Fibroblast of the aortic adventitia (primary cell): ENCODE data around the gene STK16. TPM values are rescaled to one million over a fixed set of nuclear protein-coding genes. Genes with fewer than 3 reads are reported as not detected.
"Not testable (repeated sequence)": the region's sequence is repeated elsewhere in the genome, so short reads cannot be mapped to it uniquely, and the experiment has no call there.

Experiments
- DNase-seq: peaks from one replicate; pipeline ENCODE4 v3.0.0-alpha.2; 2010; ENCODE audit warnings: low read depth
- H3K4me3 ChIP-seq: 2 replicates; pipeline ENCODE4 v1.5.1; 2011; ENCODE audit warnings: low read depth, mild to moderate bottlenecking, control low read depth, low read length, moderate library complexity
- total RNA-seq: library from RNA; depleted of rRNA; stranded (reverse); fragments of >200 nt; gene quantifications from 2 replicates; pipeline ENCODE4 v1.2.3, GENCODE V29; 2012; ENCODE audit warnings: low replicate concordance
- TF ChIP-seq, protein P1 (sequence below): IDR thresholded peaks from 2 replicates; pipeline ENCODE4 v1.5.1; 2011; ENCODE audit warnings: mild to moderate bottlenecking, low read length, control low read depth, inconsistent platforms; ENCODE audit not compliant: insufficient read depth

STK16 gene
- total RNA-seq, 1 donor, result 40.2 TPM

DNA sequence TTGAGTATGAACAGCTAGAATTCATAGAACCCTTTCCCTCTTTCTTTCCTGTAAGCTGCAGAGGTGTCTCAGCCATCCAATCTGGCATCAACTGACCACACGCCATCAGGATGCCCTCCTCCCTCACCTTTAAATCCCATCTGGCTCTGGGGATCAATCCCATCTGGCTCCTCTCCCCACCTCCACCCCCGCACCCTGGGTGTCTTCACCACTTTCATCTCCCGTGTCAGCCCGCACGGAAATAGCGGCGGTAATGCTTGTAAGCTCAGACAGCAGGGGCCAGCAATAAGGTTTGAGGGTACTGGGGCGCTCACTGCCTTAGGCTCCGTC, 7.3 kb downstream of the STK16 start:
- TF ChIP-seq, protein P1, sequence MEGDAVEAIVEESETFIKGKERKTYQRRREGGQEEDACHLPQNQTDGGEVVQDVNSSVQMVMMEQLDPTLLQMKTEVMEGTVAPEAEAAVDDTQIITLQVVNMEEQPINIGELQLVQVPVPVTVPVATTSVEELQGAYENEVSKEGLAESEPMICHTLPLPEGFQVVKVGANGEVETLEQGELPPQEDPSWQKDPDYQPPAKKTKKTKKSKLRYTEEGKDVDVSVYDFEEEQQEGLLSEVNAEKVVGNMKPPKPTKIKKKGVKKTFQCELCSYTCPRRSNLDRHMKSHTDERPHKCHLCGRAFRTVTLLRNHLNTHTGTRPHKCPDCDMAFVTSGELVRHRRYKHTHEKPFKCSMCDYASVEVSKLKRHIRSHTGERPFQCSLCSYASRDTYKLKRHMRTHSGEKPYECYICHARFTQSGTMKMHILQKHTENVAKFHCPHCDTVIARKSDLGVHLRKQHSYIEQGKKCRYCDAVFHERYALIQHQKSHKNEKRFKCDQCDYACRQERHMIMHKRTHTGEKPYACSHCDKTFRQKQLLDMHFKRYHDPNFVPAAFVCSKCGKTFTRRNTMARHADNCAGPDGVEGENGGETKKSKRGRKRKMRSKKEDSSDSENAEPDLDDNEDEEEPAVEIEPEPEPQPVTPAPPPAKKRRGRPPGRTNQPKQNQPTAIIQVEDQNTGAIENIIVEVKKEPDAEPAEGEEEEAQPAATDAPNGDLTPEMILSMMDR, result no peak
- DNase-seq, result no peak
- H3K4me3 ChIP-seq, result peak overlapping the region; percentile 70

DNA sequence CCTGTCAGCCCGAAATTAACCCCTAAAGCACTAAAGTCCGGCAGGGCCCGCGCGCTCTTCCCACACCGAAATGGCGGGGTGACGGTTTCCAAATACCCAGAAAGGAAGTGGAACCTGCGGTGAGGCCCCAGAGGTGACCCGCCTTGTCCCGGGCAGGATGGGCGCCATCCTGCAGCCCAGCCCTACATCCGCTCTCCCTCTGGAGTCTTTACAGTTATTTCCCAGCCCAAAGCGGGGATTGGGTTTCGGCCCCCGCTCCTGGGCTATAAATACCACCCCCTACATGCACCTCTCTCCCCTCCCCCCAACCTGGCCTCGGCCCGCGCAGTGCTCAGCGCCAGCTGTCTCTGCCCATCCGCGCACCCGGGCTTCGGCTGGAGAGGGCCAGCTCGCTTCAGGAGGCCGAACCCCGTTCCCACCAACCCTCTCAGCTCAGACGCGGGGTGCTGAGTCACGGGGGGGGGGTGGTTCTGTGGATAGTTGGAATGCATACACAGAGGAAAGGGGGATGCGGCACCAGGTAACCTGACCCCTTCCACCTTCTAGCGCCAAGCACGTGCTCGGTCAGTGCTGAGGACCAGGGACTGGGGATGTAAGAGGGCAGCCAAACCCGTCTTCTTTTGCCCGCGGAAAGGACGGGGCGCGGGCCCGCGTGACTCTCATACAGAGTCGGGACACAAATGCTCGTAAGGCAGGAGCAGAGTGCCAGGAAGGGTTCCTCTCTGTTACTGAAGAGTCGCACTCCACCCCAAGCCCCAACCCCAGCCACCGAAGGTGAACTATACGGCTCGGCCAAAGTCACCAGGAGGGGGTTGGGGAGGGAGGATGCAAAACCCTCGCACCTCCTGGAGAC, 7.8 kb downstream of the STK16 start, which contains the start of gene TUBA4B:
Gene TUBA4B (plus strand): TSS at position 344 of the 853 bp plus-strand sequence. CDS start 165 bp downstream, at position 509.
- TF ChIP-seq, protein P1, result no peak
- DNase-seq, result no peak
- peak within 1 kb of the TSS; percentile 70 for H3K4me3 ChIP-seq

DNA sequence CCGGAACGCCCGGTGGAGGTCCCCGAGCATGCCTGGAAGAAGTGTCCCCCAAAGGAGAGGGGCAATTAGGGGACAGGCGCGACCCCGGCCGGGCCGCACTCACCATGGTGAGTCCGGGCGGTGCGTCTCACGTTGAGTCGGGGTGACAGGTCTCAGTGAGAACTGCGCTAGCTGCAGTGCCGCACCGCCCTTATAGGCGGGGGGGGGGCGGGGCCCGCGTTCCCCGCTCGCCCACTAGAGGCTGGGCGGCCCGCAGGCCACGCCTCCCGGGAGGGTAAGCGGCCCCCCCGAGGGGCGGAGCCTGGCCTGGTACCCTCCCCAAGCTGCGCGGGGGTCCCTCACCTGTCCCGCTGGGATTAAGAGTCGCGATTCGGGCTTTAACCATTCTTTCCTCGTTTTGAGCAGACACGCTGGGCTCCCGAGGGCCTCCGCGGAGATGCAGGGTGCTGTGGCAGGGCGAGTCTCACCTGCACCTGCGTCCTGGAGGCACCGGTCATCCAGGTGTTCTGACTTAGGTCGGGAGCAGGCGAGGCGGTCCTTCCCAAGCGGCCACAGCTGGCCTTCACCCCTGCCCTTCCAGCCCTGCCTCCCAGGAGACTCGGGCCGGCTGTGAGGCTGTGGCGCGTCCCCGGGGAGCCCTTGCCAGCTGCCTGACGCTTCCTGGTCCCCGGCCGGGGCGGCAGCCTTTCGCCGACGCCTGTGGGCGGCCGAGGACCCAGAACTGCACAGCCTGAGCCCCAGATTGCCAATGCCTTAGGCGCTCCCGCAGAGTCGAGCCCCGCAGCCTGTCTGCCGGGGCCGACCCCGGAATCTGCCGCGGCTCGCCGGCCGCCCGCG, 8.7 kb downstream of the STK16 start, which contains the start of gene TUBA4A:
Gene TUBA4A (minus strand): TSS at position 166 of the 837 bp plus-strand sequence. CDS start 60 bp downstream, at position 106.
- DNase-seq, result peak; percentile 43
- TF ChIP-seq, protein P1, result no peak
- H3K4me3 ChIP-seq, result peak within 1 kb of the TSS; percentile 70

DNA sequence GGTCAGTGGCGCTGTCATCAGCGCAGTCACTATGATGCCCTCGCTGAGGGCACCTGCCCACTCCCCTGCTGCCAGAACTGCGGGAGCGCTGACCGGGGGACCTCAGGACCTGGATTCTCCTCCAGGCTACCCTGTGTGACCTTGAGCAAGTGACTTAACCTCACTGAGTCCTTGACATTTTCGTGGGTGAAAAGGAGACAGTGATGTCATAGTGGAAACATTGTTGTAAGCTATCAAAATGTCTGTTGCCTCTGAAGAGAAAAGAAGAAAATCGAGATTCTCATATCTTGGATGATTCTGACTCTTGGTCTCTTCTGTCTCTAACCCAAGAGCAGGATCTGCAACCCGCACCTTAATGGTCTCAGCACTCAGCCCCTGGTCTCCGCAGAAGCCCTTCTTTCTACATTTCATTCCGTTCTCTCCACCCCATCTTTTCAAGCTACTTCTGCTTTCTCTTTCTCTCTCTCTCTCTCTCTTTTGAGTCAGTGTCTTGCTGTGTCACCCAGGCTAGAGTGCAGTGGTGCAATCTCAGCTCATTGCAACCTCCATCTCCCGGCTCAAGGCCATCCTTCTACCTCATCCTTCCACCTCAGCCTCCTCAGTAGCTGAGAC, 9.4 kb downstream of the STK16 start:
- TF ChIP-seq, protein P1, result no peak
- peak overlapping the region; percentile 70 for H3K4me3 ChIP-seq
- DNase-seq, result peak; percentile 16

DNA sequence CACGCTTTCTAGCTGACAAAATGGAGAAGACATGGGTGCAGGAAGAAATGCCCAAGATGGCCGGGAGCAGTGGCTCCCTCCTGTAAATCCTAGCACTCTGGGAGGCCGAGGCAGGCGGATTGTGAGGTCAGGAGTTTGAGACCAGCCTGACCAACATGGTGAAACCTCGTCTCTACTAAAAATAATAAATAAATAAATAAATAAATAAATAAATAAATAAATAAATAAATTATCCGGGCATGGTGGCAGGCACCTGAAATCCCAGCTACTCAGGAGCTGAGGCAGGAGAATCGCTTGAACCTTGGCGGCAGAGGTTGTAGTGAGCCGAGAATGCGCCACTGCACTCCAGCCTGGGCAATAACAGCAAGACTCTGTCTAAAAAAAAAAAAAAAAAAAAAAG, 13.7 kb downstream of the STK16 start:
- not testable (repeated sequence) for DNase-seq, H3K4me3 ChIP-seq

DNA sequence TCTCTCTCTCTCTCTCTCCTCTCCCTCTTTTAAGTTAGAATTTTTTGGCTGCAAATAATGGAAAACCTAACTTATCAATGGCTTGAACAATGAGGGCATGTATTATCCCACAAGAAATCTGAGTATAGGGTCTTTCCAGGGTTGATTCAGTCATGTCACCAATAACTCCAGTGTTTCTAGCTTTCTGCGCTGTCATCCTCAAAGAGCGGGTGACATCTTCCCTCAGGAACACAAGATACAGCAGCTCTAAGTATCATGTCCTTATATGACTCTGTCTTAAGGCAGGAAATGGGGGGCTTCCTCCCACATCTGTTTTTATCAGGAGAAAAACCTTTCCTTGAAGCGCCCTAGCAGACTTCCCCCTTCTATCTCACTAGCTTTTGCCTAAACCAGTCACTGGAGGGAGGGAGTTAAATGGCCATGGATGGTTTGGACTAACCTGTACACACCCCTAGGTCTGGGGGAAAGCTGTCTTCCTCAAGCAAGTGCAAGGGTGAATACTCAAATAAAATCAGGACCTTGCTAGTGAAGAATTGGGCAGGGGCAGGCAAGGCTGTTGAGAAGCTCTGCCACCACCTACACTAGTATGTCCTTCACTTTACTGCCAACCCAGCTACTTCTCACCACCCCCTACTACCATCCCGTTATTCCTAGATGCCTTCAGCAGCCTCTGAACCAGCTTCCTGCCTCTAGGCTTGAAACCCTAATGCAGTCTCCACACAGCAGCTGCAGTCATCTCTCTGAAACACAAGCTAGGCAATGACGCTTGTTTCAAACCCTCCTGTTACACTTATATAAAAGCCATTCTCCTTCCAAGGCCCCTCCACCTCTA, 16.0 kb downstream of the STK16 start:
- TF ChIP-seq, protein P1, result no peak
- DNase-seq, result no peak
- no peak overlapping the region for H3K4me3 ChIP-seq
